SK-N-SH treated with all-trans-retinoic acid at 6 μM for 48 hours (cell line): Measurements from ENCODE around the gene CCSER1.

Experiments used
- ATAC-seq: fragments of 200-7000 bp; cut with Tn5 transposase; 3 replicates; pipeline ENCODE4 v1.9.1; 2020; ENCODE audit warnings: mild to moderate bottlenecking, moderate library complexity
- ARNTL ChIP-seq: fragments of 450-650 bp; formaldehyde crosslinking; IDR thresholded peaks from 2 replicates; pipeline ENCODE4 v1.5.0; 2020; ENCODE audit warnings: low read depth, mild to moderate bottlenecking, moderate library complexity, borderline replicate concordance
- BACH2 ChIP-seq: fragments of 250-450 bp; sonication (Bioruptor Pico); IDR thresholded peaks from 2 replicates; pipeline ENCODE4 v1.9.0; 2021; ENCODE audit warnings: mild to moderate bottlenecking, borderline replicate concordance
- CSDC2 ChIP-seq: fragments of 250-450 bp; sonication (Bioruptor Pico); IDR thresholded peaks from 2 replicates; pipeline ENCODE4 v1.5.0; 2020; ENCODE audit warnings: mild to moderate bottlenecking, moderate library complexity
- ESRRG ChIP-seq: fragments of 250-450 bp; sonication (Bioruptor Pico); IDR thresholded peaks from 2 replicates; pipeline ENCODE4 v1.6.1; 2021; ENCODE audit warnings: mild to moderate bottlenecking
- ISL1 ChIP-seq: fragments of 250-450 bp; sonication (Bioruptor Pico); IDR thresholded peaks from 2 replicates; pipeline ENCODE4 v2.1.2; 2022; ENCODE audit warnings: mild to moderate bottlenecking, moderate library complexity
- OSR1 ChIP-seq: fragments of 250-450 bp; sonication (Bioruptor Pico); IDR thresholded peaks from 2 replicates; pipeline ENCODE4 v1.8.0; 2022; ENCODE audit warnings: moderate library complexity, mild to moderate bottlenecking, inconsistent platforms
- PPARA ChIP-seq: fragments of 250-450 bp; sonication (Bioruptor Pico); IDR thresholded peaks from 2 replicates; pipeline ENCODE4 v1.5.0; 2020; ENCODE audit warnings: mild to moderate bottlenecking, borderline replicate concordance
- RARB ChIP-seq: fragments of 250-450 bp; sonication (Bioruptor Pico); IDR thresholded peaks from 2 replicates; pipeline ENCODE4 v1.8.0; 2021; ENCODE audit warnings: mild to moderate bottlenecking, moderate library complexity
- SNAI2 ChIP-seq: fragments of 250-450 bp; sonication (Bioruptor Pico); IDR thresholded peaks from 2 replicates; pipeline ENCODE4 v1.5.0; 2020; ENCODE audit warnings: mild to moderate bottlenecking, moderate library complexity
- TOX ChIP-seq: fragments of 250-450 bp; sonication (Bioruptor Pico); IDR thresholded peaks from 2 replicates; pipeline ENCODE4 v1.8.0; 2021; ENCODE audit warnings: mild to moderate bottlenecking, moderate library complexity, borderline replicate concordance
- TSHZ2 ChIP-seq: fragments of 250-450 bp; sonication (Bioruptor Pico); IDR thresholded peaks from 2 replicates; pipeline ENCODE4 v1.5.0; 2020; ENCODE audit warnings: mild to moderate bottlenecking, moderate library complexity
- ZC3H10 ChIP-seq: fragments of 250-450 bp; sonication (Bioruptor Pico); IDR thresholded peaks from 2 replicates; pipeline ENCODE4 v1.5.1; 2021; ENCODE audit warnings: mild to moderate bottlenecking, moderate library complexity
- ZFP30 ChIP-seq: fragments of 450-650 bp; formaldehyde crosslinking; IDR thresholded peaks from 2 replicates; pipeline ENCODE4 v1.5.0; 2022; ENCODE audit warnings: mild to moderate bottlenecking, moderate library complexity
- ZNF565 ChIP-seq: fragments of 450-650 bp; formaldehyde crosslinking; conservative IDR thresholded peaks from 2 replicates; pipeline ENCODE4 v1.5.0; 2020; ENCODE audit warnings: low read depth, mild to moderate bottlenecking, moderate library complexity
- ZNF70 ChIP-seq: fragments of 450-650 bp; formaldehyde crosslinking; IDR thresholded peaks from 2 replicates; pipeline ENCODE4 v1.5.0; 2020; ENCODE audit warnings: mild to moderate bottlenecking, moderate library complexity
- ZNF8 ChIP-seq: fragments of 450-650 bp; formaldehyde crosslinking; IDR thresholded peaks from 2 replicates; pipeline ENCODE4 v1.5.0; 2020; ENCODE audit warnings: mild to moderate bottlenecking, moderate library complexity
- TF ChIP-seq, protein P1 (sequence below): fragments of 250-450 bp; sonication (Bioruptor Pico); IDR thresholded peaks from 2 replicates; pipeline ENCODE4 v1.5.1; 2021; ENCODE audit warnings: mild to moderate bottlenecking, moderate library complexity
- TF ChIP-seq, protein P2 (sequence below): fragments of 250-450 bp; sonication (Bioruptor Pico); IDR thresholded peaks from 2 replicates; pipeline ENCODE4 v1.8.0; 2020; ENCODE audit warnings: mild to moderate bottlenecking, moderate library complexity, borderline replicate concordance
- TF ChIP-seq, protein P3 (sequence below): fragments of 250-450 bp; sonication (Bioruptor Pico); IDR thresholded peaks from 2 replicates; pipeline ENCODE4 v1.8.0; 2021; ENCODE audit warnings: low read depth, mild to moderate bottlenecking, moderate library complexity, borderline replicate concordance
- TF ChIP-seq, protein P4 (sequence below): fragments of 250-450 bp; sonication (Bioruptor Pico); IDR thresholded peaks from 2 replicates; pipeline ENCODE4 v1.5.1; 2020; ENCODE audit warnings: low read depth, mild to moderate bottlenecking, moderate library complexity

The CCSER1 gene

GRCh38 chr4:90099812-90100211 lies 27.4 kb upstream of the CCSER1 start:
- TF ChIP-seq ZNF8 (CRISPR knock-in tag) (no peak), SNAI2 (CRISPR knock-in tag) (no peak), TSHZ2 (CRISPR knock-in tag) (no peak), ZC3H10 (CRISPR knock-in tag) (no peak), OSR1 (CRISPR knock-in tag) (no peak), RARB (CRISPR knock-in tag) (no peak), PPARA (CRISPR knock-in tag) (no peak), BACH2 (CRISPR knock-in tag) (no peak), ESRRG (CRISPR knock-in tag) (no peak), ZFP30 (CRISPR knock-in tag) (no peak), TOX (no peak), ISL1 (CRISPR knock-in tag) (no peak)
- TF ChIP-seq, protein P1, sequence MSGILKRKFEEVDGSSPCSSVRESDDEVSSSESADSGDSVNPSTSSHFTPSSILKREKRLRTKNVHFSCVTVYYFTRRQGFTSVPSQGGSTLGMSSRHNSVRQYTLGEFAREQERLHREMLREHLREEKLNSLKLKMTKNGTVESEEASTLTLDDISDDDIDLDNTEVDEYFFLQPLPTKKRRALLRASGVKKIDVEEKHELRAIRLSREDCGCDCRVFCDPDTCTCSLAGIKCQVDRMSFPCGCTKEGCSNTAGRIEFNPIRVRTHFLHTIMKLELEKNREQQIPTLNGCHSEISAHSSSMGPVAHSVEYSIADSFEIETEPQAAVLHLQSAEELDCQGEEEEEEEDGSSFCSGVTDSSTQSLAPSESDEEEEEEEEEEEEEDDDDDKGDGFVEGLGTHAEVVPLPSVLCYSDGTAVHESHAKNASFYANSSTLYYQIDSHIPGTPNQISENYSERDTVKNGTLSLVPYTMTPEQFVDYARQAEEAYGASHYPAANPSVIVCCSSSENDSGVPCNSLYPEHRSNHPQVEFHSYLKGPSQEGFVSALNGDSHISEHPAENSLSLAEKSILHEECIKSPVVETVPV (CRISPR knock-in tag) = no peak
- TF ChIP-seq, protein P2, sequence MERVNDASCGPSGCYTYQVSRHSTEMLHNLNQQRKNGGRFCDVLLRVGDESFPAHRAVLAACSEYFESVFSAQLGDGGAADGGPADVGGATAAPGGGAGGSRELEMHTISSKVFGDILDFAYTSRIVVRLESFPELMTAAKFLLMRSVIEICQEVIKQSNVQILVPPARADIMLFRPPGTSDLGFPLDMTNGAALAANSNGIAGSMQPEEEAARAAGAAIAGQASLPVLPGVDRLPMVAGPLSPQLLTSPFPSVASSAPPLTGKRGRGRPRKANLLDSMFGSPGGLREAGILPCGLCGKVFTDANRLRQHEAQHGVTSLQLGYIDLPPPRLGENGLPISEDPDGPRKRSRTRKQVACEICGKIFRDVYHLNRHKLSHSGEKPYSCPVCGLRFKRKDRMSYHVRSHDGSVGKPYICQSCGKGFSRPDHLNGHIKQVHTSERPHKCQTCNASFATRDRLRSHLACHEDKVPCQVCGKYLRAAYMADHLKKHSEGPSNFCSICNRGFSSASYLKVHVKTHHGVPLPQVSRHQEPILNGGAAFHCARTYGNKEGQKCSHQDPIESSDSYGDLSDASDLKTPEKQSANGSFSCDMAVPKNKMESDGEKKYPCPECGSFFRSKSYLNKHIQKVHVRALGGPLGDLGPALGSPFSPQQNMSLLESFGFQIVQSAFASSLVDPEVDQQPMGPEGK (CRISPR knock-in tag) = no peak
- TF ChIP-seq, protein P3, sequence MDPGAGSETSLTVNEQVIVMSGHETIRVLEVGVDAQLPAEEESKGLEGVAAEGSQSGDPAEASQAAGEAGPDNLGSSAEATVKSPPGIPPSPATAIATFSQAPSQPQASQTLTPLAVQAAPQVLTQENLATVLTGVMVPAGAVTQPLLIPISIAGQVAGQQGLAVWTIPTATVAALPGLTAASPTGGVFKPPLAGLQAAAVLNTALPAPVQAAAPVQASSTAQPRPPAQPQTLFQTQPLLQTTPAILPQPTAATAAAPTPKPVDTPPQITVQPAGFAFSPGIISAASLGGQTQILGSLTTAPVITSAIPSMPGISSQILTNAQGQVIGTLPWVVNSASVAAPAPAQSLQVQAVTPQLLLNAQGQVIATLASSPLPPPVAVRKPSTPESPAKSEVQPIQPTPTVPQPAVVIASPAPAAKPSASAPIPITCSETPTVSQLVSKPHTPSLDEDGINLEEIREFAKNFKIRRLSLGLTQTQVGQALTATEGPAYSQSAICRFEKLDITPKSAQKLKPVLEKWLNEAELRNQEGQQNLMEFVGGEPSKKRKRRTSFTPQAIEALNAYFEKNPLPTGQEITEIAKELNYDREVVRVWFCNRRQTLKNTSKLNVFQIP (CRISPR knock-in tag) = no peak
- no peak; the same call in 2 of the 3 replicates for ATAC-seq

DNA sequence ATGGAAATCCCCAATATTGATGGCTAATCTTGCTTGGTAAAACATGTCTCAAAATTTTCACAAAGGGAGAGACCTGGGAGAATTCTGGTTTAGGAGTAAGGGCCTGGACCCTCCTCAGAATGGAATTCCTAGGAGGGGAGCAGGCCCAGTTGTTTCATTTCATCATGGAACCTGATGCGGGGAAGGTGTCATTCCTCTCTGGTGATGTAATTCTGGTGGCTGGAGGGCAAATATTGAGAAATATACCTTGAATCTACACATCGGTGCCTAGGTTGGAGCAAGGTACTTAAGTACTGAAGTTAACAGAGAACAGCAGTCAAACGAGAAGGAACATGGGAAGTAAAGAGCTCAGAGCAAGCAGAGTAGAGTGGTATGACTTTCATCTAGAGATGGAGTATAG lies 23.2 kb upstream of the CCSER1 start:
- no peak for ATAC-seq
- TF ChIP-seq PPARA (CRISPR knock-in tag) = no peak
- no peak for TF ChIP-seq CSDC2 (CRISPR knock-in tag)
- no peak for TF ChIP-seq TSHZ2 (CRISPR knock-in tag)
- no peak for TF ChIP-seq OSR1 (CRISPR knock-in tag)
- no peak for TF ChIP-seq ARNTL (CRISPR knock-in tag)
- TF ChIP-seq ESRRG (CRISPR knock-in tag) = no peak
- TF ChIP-seq, protein P4, sequence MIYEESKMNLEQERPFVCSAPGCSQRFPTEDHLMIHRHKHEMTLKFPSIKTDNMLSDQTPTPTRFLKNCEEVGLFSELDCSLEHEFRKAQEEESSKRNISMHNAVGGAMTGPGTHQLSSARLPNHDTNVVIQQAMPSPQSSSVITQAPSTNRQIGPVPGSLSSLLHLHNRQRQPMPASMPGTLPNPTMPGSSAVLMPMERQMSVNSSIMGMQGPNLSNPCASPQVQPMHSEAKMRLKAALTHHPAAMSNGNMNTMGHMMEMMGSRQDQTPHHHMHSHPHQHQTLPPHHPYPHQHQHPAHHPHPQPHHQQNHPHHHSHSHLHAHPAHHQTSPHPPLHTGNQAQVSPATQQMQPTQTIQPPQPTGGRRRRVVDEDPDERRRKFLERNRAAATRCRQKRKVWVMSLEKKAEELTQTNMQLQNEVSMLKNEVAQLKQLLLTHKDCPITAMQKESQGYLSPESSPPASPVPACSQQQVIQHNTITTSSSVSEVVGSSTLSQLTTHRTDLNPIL (CRISPR knock-in tag) = no peak
- no peak for TF ChIP-seq RARB (CRISPR knock-in tag)
- no peak for TF ChIP-seq ZNF8 (CRISPR knock-in tag)
- no peak for TF ChIP-seq ISL1 (CRISPR knock-in tag)
- TF ChIP-seq ZNF565 (CRISPR knock-in tag) = no peak
- TF ChIP-seq ZNF70 = no peak
- TF ChIP-seq, protein P1 (CRISPR knock-in tag) = no peak
- TF ChIP-seq, all 23 proteins: peak for 0
